ENCODE data around the gene ZCCHC14.

Gene ZCCHC14

GRCh38 chr16:87423429-87423828 lies 69.4 kb downstream of the ZCCHC14 start:
- H3K4me3 ChIP-seq (ENCODE audit: control insufficient read depth, low read depth, low read length) = no peak overlapping the region
- TF ChIP-seq, protein P1, sequence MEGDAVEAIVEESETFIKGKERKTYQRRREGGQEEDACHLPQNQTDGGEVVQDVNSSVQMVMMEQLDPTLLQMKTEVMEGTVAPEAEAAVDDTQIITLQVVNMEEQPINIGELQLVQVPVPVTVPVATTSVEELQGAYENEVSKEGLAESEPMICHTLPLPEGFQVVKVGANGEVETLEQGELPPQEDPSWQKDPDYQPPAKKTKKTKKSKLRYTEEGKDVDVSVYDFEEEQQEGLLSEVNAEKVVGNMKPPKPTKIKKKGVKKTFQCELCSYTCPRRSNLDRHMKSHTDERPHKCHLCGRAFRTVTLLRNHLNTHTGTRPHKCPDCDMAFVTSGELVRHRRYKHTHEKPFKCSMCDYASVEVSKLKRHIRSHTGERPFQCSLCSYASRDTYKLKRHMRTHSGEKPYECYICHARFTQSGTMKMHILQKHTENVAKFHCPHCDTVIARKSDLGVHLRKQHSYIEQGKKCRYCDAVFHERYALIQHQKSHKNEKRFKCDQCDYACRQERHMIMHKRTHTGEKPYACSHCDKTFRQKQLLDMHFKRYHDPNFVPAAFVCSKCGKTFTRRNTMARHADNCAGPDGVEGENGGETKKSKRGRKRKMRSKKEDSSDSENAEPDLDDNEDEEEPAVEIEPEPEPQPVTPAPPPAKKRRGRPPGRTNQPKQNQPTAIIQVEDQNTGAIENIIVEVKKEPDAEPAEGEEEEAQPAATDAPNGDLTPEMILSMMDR (conservative IDR thresholded peaks at IDR 0.05; ENCODE audit: control insufficient read depth, insufficient read depth, low read depth, low read length) = no peak
- DNase-seq (ENCODE audit: low read depth) = no peak

DNA sequence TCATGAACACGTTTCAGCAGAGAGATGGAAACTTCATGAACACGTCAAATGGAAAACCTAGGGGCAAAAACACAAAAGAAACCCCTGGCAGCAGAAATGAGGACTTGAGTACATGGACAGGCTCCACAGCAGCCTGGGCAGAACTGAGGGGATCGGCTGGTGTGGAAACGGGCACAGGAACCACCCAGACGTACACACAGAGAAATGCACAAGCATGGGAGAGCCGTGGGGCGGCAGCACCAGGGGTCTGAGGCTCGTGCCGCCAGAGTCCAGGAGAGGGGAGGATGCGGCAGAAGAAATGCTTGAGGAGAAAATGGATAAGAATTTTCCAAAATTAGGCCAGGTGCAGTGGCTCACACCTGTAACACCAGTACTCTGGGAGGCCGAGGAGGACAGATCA lies 70.7 kb downstream of the ZCCHC14 start:
- TF ChIP-seq, protein P1 (conservative IDR thresholded peaks at IDR 0.05; ENCODE audit: control insufficient read depth, insufficient read depth, low read depth, low read length) = no peak
- H3K4me3 ChIP-seq (ENCODE audit: control insufficient read depth, low read depth, low read length) = no peak overlapping the region
- DNase-seq (ENCODE audit: low read depth) = no peak

DNA sequence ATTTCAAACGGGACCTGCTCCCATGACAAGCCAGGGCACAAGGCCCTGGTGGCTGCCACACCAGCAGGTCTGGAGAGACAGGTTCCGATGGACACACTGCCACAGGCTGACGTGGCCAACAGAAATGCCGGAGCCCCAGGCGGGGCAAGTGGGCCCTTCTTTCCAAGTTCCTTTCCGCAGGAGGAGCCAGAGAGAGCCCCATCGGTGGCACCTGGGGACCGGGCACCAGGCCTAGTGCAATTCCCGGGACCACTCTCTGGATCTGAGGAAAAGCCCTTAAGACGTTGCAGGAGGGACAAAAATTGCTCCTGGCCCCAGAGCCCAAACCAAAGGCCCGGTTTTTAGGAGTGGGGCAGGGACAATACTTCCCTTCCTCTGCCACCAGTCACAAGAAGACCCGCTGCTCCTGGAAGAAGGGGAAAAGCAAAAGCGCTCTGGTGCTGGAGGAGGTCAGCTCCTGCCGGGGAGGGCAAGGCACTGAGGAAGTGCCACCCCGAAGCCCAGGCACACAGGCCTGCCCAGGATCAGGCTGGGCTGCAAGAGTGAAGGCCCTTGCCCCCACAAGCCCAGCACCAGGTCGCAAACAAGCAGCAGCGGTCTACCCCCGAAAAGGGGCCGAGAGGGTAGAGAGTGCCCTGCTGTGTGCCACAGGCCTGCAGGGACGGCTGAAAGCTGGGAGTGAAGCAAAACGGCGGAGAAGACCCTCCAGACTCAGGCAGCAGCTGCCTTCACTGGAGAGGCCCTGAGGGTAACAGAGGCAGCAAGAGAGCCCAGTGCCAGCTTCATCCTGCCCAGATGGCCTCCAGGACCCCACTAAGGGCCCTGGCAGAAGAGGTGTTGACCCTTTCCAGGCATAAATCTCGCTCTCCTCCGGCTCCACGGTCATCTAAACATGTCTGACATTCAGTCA lies 71.6 kb downstream of the ZCCHC14 start:
- TF ChIP-seq, protein P1 (conservative IDR thresholded peaks at IDR 0.05; ENCODE audit: control insufficient read depth, insufficient read depth, low read depth, low read length) = no peak

DNA sequence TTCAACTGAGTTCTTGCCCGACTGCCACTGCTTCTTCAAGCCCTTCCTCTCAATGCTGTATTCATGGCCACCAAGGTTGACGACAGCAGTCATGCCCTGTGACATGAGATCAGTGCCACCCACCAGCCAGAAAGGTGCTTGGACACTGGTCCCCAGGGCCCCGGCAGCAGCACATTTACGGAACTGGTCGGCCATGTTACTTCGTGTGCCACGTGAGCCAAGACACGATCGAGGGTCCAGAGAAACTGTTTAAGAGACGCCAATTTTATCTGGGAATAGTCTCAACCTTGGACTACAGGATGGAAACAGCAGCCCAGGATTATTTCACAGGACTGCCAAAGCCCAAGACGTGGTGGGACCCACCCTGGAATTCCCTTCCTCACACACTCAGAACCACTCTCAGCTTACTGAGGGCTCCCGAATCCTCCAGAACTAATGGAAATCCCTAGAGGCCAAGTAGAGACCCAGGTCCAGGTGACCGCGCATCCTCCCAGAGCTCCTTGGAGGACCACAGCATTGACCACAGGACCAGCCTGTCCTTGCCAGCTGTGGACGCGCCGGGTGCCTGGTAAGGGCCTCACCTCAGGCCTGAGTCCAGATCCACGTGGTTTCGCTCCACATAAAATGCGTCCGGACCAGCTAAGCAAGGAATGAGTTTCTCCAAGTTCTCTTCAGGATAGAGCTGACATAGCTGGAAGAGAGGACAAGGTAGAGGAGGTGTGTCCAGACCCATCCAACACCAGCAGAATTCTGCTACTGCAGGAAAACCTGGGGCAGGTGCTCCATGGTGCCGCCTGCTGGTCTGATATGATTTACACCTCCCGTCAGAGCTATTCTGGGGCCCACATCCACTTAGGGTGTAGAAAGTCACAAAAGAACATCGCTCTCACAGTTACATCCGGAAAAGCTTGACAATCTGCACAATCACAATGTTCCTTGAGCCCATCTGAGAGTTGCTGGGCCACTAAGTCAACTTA lies 72.5 kb downstream of the ZCCHC14 start:
- no peak overlapping the region for H3K4me3 ChIP-seq (ENCODE audit: control insufficient read depth, low read depth, low read length)
- no peak for DNase-seq (ENCODE audit: low read depth)
- TF ChIP-seq, protein P1 (conservative IDR thresholded peaks at IDR 0.05; ENCODE audit: control insufficient read depth, insufficient read depth, low read depth, low read length) = no peak

More for the DNA sequence above, 71.6 kb downstream of the ZCCHC14 start:
- no peak for DNase-seq (ENCODE audit: low read depth)
- no peak overlapping the region for H3K4me3 ChIP-seq (ENCODE audit: control insufficient read depth, low read depth, low read length)

DNA sequence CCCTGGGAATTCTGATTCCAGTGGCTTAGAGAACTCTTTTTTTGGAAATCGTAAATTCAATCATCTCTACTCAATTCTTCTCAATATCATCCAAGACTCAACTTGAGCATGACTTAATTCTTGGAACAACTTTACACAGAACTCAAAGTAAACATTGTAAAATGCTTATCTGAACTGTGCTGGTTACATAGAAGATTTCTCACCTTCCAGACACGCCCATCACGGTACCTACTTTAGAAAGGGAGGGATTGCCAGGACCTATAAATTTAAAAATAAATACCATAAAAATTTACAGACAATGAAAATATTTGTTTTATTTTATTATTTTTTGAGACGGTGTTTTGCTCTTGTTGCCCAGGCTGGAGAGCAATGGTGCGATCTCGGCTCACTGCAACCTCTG lies 74.2 kb downstream of the ZCCHC14 start:
- no peak overlapping the region for H3K4me3 ChIP-seq (ENCODE audit: control insufficient read depth, low read depth, low read length)
- TF ChIP-seq, protein P1 (conservative IDR thresholded peaks at IDR 0.05; ENCODE audit: control insufficient read depth, insufficient read depth, low read depth, low read length) = no peak
- DNase-seq (ENCODE audit: low read depth) = no peak

DNA sequence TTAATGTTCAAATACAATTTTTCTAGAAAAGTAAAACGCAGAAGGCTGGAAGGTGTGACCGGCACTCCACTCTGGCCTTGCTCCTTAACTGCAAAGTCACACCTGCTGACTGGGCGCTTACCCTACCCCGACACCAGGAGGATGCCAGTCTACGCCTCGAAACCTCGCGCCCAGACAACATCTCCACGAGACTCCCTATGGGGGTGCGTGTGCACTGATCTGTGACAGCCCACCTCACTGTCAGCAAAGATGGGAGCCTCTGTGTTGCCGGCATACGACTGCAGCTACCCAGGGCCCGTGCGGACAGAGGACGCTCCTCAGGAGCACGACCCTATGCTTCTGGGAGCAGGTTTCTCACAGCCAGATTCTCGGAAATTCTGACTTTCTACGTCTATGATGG lies 74.6 kb downstream of the ZCCHC14 start:
- DNase-seq (ENCODE audit: low read depth) = no peak
- TF ChIP-seq, protein P1 (conservative IDR thresholded peaks at IDR 0.05; ENCODE audit: control insufficient read depth, insufficient read depth, low read depth, low read length) = no peak
- H3K4me3 ChIP-seq (ENCODE audit: control insufficient read depth, low read depth, low read length) = no peak overlapping the region

Data from fibroblast of mammary gland (primary cell).